Stimulated activated CD8-positive, alpha-beta memory T cell treated with anti-CD3 and anti-CD28 coated beads, Interleukin-15, amount 100 ng/mL, for 24 hours (primary cell): Measurements from ENCODE around the gene TMEM86B.
"Not testable (repeated sequence)": the region's sequence is repeated elsewhere in the genome, so short reads cannot be mapped to it uniquely, and the experiment has no call there.

Experiments used
- DNase-seq: peaks from one replicate; pipeline ENCODE4 v3.0.0-alpha.2; 2020; ENCODE audit warnings: low read depth

Gene TMEM86B

GRCh38 chr19:55220525-55220924, 8.0 kb downstream of the TMEM86B start:
- DNase-seq: no peak

- DNase-seq: peak; percentile 13
These were observed 11.9 kb downstream of the TMEM86B start for GRCh38 chr19:55216461-55217198.

GRCh38 chr19:55213547-55213946, 15.0 kb downstream of the TMEM86B start:
- DNase-seq: no peak

GRCh38 chr19:55212447-55212846, 16.1 kb downstream of the TMEM86B start:
- DNase-seq: no peak

- no peak for DNase-seq
These were observed 18.7 kb downstream of the TMEM86B start for GRCh38 chr19:55209693-55210472.

GRCh38 chr19:55208880-55209692, 19.5 kb downstream of the TMEM86B start, which contains the start of gene PTPRH:
Gene PTPRH (minus strand): TSS chr19:55209501. CDS start chr19:55209433, 68 bp downstream.
- no peak for DNase-seq

- no peak for DNase-seq
These were observed 21.7 kb downstream of the TMEM86B start for GRCh38 chr19:55206664-55207500.

GRCh38 chr19:55202199-55202598, 26.4 kb downstream of the TMEM86B start:
- DNase-seq: not testable (repeated sequence)

GRCh38 chr19:55199620-55200204, 28.9 kb downstream of the TMEM86B start:
- no peak for DNase-seq

GRCh38 chr19:55198651-55199050, 29.9 kb downstream of the TMEM86B start:
- DNase-seq: no peak

- no peak for DNase-seq
These were observed 31.0 kb downstream of the TMEM86B start for GRCh38 chr19:55197528-55197927.

- DNase-seq: no peak
These were observed 31.8 kb downstream of the TMEM86B start for GRCh38 chr19:55196803-55197202.

GRCh38 chr19:55193481-55193880, 35.1 kb downstream of the TMEM86B start:
- DNase-seq: no peak

GRCh38 chr19:55189403-55189835, 39.1 kb downstream of the TMEM86B start:
- no peak for DNase-seq

- DNase-seq: no peak
These were observed 39.9 kb downstream of the TMEM86B start for GRCh38 chr19:55188625-55189024.

- no peak for DNase-seq
These were observed 42.5 kb downstream of the TMEM86B start for GRCh38 chr19:55186080-55186479.

- DNase-seq: no peak
These were observed 46.8 kb downstream of the TMEM86B start for GRCh38 chr19:55181740-55182139.

GRCh38 chr19:55179606-55180484, 48.7 kb downstream of the TMEM86B start, which contains the start of gene SYT5:
Gene SYT5 (minus strand): TSS chr19:55180289. CDS start chr19:55179041, 1,248 bp downstream.
- peak; percentile 53 for DNase-seq

GRCh38 chr19:55178781-55179599, 49.6 kb downstream of the TMEM86B start:
- peak; percentile 82 for DNase-seq
